HEK293 (cell line): Measurements from ENCODE around the gene UTP25.

Source experiments
- CTCF ChIA-PET: fragments of 350-600 bp; formaldehyde crosslinking; extraction: SDS; loops from one replicate; lab custom pipeline; 2021; ENCODE audit warnings: antibody characterized with exemption; lab: Yijun Ruan, JAX
- POLR2A ChIA-PET: fragments of 300-600 bp; formaldehyde crosslinking; extraction: SDS; loops from one replicate; lab custom pipeline; 2020; ENCODE audit warnings: antibody characterized with exemption, inconsistent platforms; lab: Yijun Ruan, JAX
- H3K27ac ChIP-seq: fragments of 200-500 bp; sonication (Bioruptor generic); 2 replicates; pipeline ENCODE4 v1.5.1; 2014; ENCODE audit warnings: low read depth, low read length, control low read depth, inconsistent platforms; ENCODE audit errors: extremely low read depth
- H3K36me3 ChIP-seq, 2 experiments: fragments of 200-500 bp in 1 of 2; sonication (Bioruptor generic) in 1 of 2; 1 replicate in 1 of 2; 2 replicates in 1 of 2; pipeline ENCODE4 v1.5.1; 2014 to 2017; ENCODE audit warnings: inconsistent platforms in 2 of 2, low read length in 2 of 2; ENCODE audit not compliant: control insufficient read depth in 2 of 2, insufficient read depth in 1 of 2
- H3K4me1 ChIP-seq: fragments of 200-500 bp; sonication (Bioruptor generic); 2 replicates; pipeline ENCODE4 v1.5.1; 2014; ENCODE audit warnings: mild to moderate bottlenecking, low read length, inconsistent platforms; ENCODE audit not compliant: control insufficient read depth, insufficient read depth
- H3K4me3 ChIP-seq: 2 replicates; pipeline ENCODE4 v1.5.1; 2011; ENCODE audit warnings: low read depth, mild to moderate bottlenecking, control low read depth, low read length, moderate library complexity
- H3K9me3 ChIP-seq: fragments of 200-500 bp; sonication (Bioruptor generic); 2 replicates; pipeline ENCODE4 v1.5.1; 2014; ENCODE audit warnings: low read depth, low read length, inconsistent platforms; ENCODE audit not compliant: control insufficient read depth, insufficient read depth
- EGR2 ChIP-seq: fragments of 450-650 bp; formaldehyde crosslinking; IDR thresholded peaks from 2 replicates; pipeline ENCODE4 v1.5.1; 2016; ENCODE audit warnings: low read depth, missing biosample characterization, missing genetic modification characterization
- GLIS2 ChIP-seq: fragments of 450-650 bp; formaldehyde crosslinking; IDR thresholded peaks from 2 replicates; pipeline ENCODE4 v1.5.1; 2016; ENCODE audit warnings: missing biosample characterization, missing genetic modification characterization
- MYNN ChIP-seq: fragments of 450-650 bp; formaldehyde crosslinking; IDR thresholded peaks from 2 replicates; pipeline ENCODE4 v1.5.1; 2016; ENCODE audit warnings: missing biosample characterization, missing genetic modification characterization, borderline replicate concordance
- PRDM1 ChIP-seq: fragments of 450-650 bp; formaldehyde crosslinking; IDR thresholded peaks from 2 replicates; pipeline ENCODE4; 2016; ENCODE audit warnings: missing biosample characterization, missing genetic modification characterization
- ZBTB8A ChIP-seq: fragments of 450-650 bp; formaldehyde crosslinking; IDR thresholded peaks from 2 replicates; pipeline ENCODE4 v1.5.1; 2016; ENCODE audit warnings: missing biosample characterization, missing genetic modification characterization
- ZFHX2 ChIP-seq: fragments of 450-650 bp; formaldehyde crosslinking; conservative IDR thresholded peaks from 2 replicates; pipeline ENCODE4 v1.5.1; 2016; ENCODE audit warnings: missing biosample characterization, missing genetic modification characterization
- ZFP3 ChIP-seq: fragments of 450-650 bp; formaldehyde crosslinking; IDR thresholded peaks from 2 replicates; pipeline ENCODE4 v1.5.1; 2016; ENCODE audit warnings: low read depth, missing biosample characterization, missing genetic modification characterization
- ZIC2 ChIP-seq: fragments of 450-650 bp; formaldehyde crosslinking; IDR thresholded peaks from 2 replicates; pipeline ENCODE4 v1.5.1; 2016; ENCODE audit warnings: missing biosample characterization, missing genetic modification characterization
- ZNF24 ChIP-seq: fragments of 450-650 bp; formaldehyde crosslinking; IDR thresholded peaks from 2 replicates; pipeline ENCODE4 v1.5.1; 2016; ENCODE audit warnings: missing biosample characterization, missing genetic modification characterization
- ZNF324 ChIP-seq: fragments of 450-650 bp; formaldehyde crosslinking; IDR thresholded peaks from 2 replicates; pipeline ENCODE4 v1.5.1; 2016; ENCODE audit warnings: missing biosample characterization, missing genetic modification characterization
- ZNF37A ChIP-seq: fragments of 450-650 bp; IDR thresholded peaks from 2 replicates; pipeline ENCODE4 v1.5.1; 2018; ENCODE audit warnings: missing biosample characterization, missing genetic modification characterization
- ZNF394 ChIP-seq: fragments of 450-650 bp; formaldehyde crosslinking; IDR thresholded peaks from 2 replicates; pipeline ENCODE4 v1.5.1; 2016; ENCODE audit warnings: missing biosample characterization, missing genetic modification characterization, mild to moderate bottlenecking, moderate library complexity, borderline replicate concordance
- ZNF549 ChIP-seq: fragments of 450-650 bp; IDR thresholded peaks from 2 replicates; pipeline ENCODE4 v1.5.1; 2018; ENCODE audit warnings: missing biosample characterization, missing genetic modification characterization, mild to moderate bottlenecking, inconsistent platforms, moderate library complexity
- ZNF670 ChIP-seq: fragments of 450-650 bp; formaldehyde crosslinking; IDR thresholded peaks from 2 replicates; pipeline ENCODE4 v1.5.1; 2016; ENCODE audit warnings: missing biosample characterization, missing genetic modification characterization, low read depth
- ZNF777 ChIP-seq: fragments of 450-650 bp; formaldehyde crosslinking; IDR thresholded peaks from 2 replicates; pipeline ENCODE4 v1.5.1; 2017; ENCODE audit warnings: missing biosample characterization, missing genetic modification characterization, borderline replicate concordance
- ZNF792 ChIP-seq: fragments of 450-650 bp; formaldehyde crosslinking; IDR thresholded peaks from 2 replicates; pipeline ENCODE4 v1.5.1; 2016; ENCODE audit warnings: missing biosample characterization, missing genetic modification characterization
- ZSCAN16 ChIP-seq: fragments of 450-650 bp; formaldehyde crosslinking; IDR thresholded peaks from 2 replicates; pipeline ENCODE4 v1.5.1; 2016; ENCODE audit warnings: missing biosample characterization, missing genetic modification characterization
- ZSCAN23 ChIP-seq: fragments of 450-650 bp; formaldehyde crosslinking; IDR thresholded peaks from 2 replicates; pipeline ENCODE4 v1.5.1; 2016; ENCODE audit warnings: missing biosample characterization, missing genetic modification characterization
- ZSCAN30 ChIP-seq: fragments of 450-650 bp; IDR thresholded peaks from 2 replicates; pipeline ENCODE4 v1.5.1; 2018; ENCODE audit warnings: missing biosample characterization, mild to moderate bottlenecking, missing genetic modification characterization, moderate library complexity
- TF ChIP-seq, protein P1 (sequence below): fragments of 450-650 bp; formaldehyde crosslinking; IDR thresholded peaks from 2 replicates; pipeline ENCODE4 v1.5.1; 2017; ENCODE audit warnings: missing biosample characterization, missing genetic modification characterization

The UTP25 gene

DNA sequence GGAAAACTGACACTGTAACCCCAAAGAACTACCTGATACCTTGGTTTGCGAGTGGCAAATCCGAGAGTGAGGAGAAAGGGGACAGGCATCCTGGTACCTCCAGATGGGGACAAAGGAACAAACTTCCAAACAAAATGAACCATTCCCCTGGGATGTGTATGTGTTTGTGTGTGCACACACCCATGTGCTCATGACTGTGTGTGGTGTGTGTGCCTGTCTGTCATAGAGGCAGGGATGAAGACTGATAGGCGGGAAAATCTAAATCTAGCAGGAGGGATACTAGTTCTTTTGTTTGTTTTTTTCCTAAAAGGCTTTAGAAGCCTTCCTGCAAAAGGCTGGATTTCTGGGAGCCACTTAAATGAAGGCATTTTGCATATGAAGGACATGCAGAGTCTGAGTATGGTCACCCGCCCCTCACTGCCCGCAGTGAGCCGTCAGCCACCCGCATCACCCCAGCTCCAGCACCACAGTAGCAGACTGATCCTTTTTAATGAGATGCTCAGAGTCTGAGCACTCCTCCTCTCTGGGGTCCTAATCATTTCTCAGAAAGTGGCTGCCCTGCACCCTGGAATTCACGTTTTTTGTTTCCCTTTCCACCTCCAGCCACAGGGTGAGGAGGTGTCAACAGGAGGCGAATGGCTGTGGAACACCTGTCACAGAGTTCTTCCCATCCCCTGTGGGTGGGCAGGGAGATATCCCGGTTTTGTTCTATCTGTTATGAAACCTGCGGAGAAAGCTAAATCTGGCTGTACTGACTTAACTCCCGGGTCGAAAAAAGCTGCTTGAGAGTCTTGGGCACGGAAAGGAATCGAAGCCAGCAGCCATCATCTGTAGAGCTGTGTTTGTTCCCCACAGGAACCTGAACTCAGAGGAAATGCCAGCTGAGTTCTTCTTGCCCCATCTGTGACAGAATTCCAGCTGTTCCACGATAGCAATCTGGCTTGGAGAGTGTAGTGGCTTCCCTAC is 34.9 kb downstream of the UTP25 start:
- no peaks in the 10 kb centered on the region for H3K36me3 ChIP-seq
- TF ChIP-seq ZNF670 (tag by site-specific recombination) (no peak), ZBTB8A (tag by site-specific recombination) (no peak), GLIS2 (tag by site-specific recombination) (no peak), ZNF792 (no peak), MYNN (tag by site-specific recombination) (no peak), ZNF394 (tag by site-specific recombination) (no peak), ZNF549 (tag by site-specific recombination) (no peak), ZNF777 (tag by site-specific recombination) (no peak), ZNF324 (no peak)
- POLR2A ChIA-PET = no interaction called here
- H3K9me3 ChIP-seq = no peaks in the 10 kb centered on the region
- H3K4me3 ChIP-seq = no peak overlapping the region
- peaks cover 7% of the 10 kb centered on the region; the same call in 1 of the 2 replicates for H3K4me1 ChIP-seq
- CTCF ChIA-PET = interaction anchor here (0.5 to 5.8 kb wide), 14 partner anchors 12 to 1272 kb away, joined by 3 to 84 read pairs (median 3); partner anchors contain the start of gene KCNH1
- H3K27ac ChIP-seq = no peak overlapping the region

DNA sequence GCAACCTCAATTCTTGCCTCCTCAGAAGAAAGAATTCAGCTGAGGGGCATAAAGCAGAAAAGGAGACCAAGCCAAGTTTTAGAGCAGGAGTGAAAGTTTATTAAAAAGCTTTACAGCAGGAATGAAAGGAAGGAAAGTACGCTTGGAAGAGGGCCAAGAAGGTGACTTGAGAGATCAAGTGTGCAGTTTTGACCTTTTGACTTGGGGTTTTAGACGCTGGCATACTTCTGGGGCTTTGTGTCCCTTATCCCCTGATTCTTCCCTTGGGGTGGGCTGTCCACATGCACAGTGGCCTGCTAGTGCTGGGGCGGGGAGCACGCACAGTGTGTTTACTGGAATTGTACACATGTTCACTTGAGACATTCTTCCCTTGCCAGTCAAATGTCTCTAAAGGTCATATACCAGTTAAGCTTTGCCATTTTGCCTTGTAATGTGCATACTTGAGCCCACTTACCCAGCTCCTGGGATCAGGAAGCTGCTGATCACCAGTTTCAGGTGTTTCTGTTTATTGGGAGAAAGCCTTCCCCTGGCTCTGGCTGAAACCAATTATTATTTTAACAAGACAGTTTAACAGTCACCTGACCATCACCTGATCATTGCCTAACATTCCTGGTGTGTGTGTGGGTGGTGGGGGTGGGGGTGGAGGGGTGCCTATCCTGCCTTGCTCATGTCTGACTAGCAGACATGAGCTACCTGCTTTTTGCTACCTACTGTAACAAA is 36.2 kb downstream of the UTP25 start:
- TF ChIP-seq ZNF24 (tag by site-specific recombination) = no peak
- TF ChIP-seq ZSCAN30 = no peak
- TF ChIP-seq ZIC2 (tag by site-specific recombination) = no peak
- TF ChIP-seq ZFP3 (tag by site-specific recombination) = no peak
- TF ChIP-seq ZFHX2 (tag by site-specific recombination) = no peak
- TF ChIP-seq PRDM1 (tag by site-specific recombination) = peak; percentile 40; the same call in 1 of the 2 replicates
- no peak for TF ChIP-seq ZSCAN23 (tag by site-specific recombination)
- ChIA-PET POLR2A (no interaction called here), CTCF (interaction anchor here (0.6 to 5.8 kb wide), 11 partner anchors 11 to 1373 kb away, joined by 3 to 84 read pairs (median 3); partner anchors contain the start of gene KCNH1)
- Histone ChIP-seq H3K27ac (no peak overlapping the region; the same call in 1 of the 2 replicates), H3K4me1 (peaks cover 7% of the 10 kb centered on the region; the same call in 1 of the 2 replicates), H3K9me3 (no peaks in the 10 kb centered on the region), H3K4me3 (no peak overlapping the region), H3K36me3 (no peaks in the 10 kb centered on the region)

DNA sequence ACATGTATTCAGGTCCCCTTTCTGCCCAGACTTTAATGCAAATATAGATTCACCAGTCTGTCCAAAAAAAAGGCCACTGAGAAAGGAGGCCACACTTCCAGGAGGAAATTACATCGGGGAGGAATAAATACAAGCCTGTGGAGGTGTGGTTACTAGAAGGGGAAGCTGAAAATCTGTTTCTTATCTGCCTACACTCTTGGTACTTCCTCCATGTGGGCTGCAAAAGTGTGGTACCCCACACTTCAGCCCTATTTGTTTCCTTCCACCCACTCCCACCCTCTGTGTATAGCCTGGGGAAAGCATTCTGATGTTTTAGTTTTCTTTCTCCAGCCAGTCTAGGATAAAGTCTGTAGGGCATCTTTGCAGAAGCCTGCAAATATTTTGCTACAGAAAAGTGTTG is 38.4 kb downstream of the UTP25 start:
- Histone ChIP-seq H3K4me1 (peaks cover 7% of the 10 kb centered on the region; the same call in 1 of the 2 replicates), H3K27ac (no peak overlapping the region), H3K4me3 (no peak overlapping the region), H3K36me3 (no peaks in the 10 kb centered on the region), H3K9me3 (no peaks in the 10 kb centered on the region)
- TF ChIP-seq ZSCAN16 (tag by site-specific recombination) (no peak), ZFHX2 (tag by site-specific recombination) (peak; percentile 84), EGR2 (peak; percentile 80; the same call in 1 of the 2 replicates), ZNF37A (no peak)
- TF ChIP-seq, protein P1, sequence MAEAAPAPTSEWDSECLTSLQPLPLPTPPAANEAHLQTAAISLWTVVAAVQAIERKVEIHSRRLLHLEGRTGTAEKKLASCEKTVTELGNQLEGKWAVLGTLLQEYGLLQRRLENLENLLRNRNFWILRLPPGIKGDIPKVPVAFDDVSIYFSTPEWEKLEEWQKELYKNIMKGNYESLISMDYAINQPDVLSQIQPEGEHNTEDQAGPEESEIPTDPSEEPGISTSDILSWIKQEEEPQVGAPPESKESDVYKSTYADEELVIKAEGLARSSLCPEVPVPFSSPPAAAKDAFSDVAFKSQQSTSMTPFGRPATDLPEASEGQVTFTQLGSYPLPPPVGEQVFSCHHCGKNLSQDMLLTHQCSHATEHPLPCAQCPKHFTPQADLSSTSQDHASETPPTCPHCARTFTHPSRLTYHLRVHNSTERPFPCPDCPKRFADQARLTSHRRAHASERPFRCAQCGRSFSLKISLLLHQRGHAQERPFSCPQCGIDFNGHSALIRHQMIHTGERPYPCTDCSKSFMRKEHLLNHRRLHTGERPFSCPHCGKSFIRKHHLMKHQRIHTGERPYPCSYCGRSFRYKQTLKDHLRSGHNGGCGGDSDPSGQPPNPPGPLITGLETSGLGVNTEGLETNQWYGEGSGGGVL (tag by site-specific recombination) = no peak
- ChIA-PET POLR2A (no interaction called here), CTCF (interaction anchor here (1.0 kb wide), 1 partner anchor 10 kb away, joined by 3 read pairs; no protein-coding TSS in a partner anchor)
